A673 (cell line): ENCODE data around the gene SPECC1.

Experiments
- EZH2 ChIP-seq: fragments of 200-600 bp; sonication (generic); IDR thresholded peaks from 2 replicates; pipeline ENCODE4 v1.6.1; 2017; ENCODE audit warnings: borderline replicate concordance, low read depth, mild to moderate bottlenecking, mixed read lengths, antibody characterized with exemption, low read length; ENCODE audit not compliant: poor library complexity, severe bottlenecking
- TF ChIP-seq, protein P1 (sequence below): fragments of 300-800, 200-600 bp; sonication (generic); conservative IDR thresholded peaks from 2 replicates; pipeline ENCODE4 v1.5.1; 2017; ENCODE audit warnings: low read depth, mild to moderate bottlenecking, antibody characterized with exemption, low read length, moderate library complexity, mixed read lengths

DNA sequence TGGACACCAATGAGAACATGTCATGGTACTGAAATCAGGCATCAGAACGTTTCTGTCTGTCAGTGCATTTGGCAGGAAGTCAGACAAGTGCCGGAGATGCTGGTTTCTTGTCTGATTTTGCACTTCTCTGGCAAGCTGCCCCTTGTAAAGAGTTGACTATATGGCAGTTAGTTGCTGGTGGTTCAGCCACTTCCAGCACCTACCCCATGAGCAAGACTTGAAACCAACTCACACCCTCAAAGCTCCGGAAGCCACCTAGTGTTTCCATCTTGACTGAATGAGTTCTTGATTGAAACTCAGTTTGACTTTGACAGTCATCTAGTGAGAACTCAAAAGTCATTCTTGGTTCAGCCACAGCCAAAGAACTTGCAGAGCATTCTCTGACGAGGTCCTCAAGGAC lies 225.1 kb downstream of the SPECC1 start:
- TF ChIP-seq, protein P1, sequence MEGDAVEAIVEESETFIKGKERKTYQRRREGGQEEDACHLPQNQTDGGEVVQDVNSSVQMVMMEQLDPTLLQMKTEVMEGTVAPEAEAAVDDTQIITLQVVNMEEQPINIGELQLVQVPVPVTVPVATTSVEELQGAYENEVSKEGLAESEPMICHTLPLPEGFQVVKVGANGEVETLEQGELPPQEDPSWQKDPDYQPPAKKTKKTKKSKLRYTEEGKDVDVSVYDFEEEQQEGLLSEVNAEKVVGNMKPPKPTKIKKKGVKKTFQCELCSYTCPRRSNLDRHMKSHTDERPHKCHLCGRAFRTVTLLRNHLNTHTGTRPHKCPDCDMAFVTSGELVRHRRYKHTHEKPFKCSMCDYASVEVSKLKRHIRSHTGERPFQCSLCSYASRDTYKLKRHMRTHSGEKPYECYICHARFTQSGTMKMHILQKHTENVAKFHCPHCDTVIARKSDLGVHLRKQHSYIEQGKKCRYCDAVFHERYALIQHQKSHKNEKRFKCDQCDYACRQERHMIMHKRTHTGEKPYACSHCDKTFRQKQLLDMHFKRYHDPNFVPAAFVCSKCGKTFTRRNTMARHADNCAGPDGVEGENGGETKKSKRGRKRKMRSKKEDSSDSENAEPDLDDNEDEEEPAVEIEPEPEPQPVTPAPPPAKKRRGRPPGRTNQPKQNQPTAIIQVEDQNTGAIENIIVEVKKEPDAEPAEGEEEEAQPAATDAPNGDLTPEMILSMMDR, result no peak
- no peak for TF ChIP-seq EZH2
